GM19025 (cell line): ENCODE data around the gene UNC5B.

Experiments used
- ATAC-seq: cut with Tn5 transposase; IDR thresholded peaks from one replicate; pipeline ENCODE4 v1.9.1; 2021; ENCODE audit warnings: mild to moderate bottlenecking, low read depth, moderate library complexity; ENCODE audit not compliant: unreplicated experiment

The UNC5B gene

GRCh38 chr10:71333129-71333887 is 120.9 kb downstream of the UNC5B start:
- ATAC-seq, result no peak

- ATAC-seq, result no peak
Measured at GRCh38 chr10:71334221-71334791, 121.9 kb downstream of the UNC5B start.

GRCh38 chr10:71335173-71335708 is 122.9 kb downstream of the UNC5B start:
- no peak for ATAC-seq

- no peak for ATAC-seq
Measured at GRCh38 chr10:71336632-71337031, 124.3 kb downstream of the UNC5B start.

DNA sequence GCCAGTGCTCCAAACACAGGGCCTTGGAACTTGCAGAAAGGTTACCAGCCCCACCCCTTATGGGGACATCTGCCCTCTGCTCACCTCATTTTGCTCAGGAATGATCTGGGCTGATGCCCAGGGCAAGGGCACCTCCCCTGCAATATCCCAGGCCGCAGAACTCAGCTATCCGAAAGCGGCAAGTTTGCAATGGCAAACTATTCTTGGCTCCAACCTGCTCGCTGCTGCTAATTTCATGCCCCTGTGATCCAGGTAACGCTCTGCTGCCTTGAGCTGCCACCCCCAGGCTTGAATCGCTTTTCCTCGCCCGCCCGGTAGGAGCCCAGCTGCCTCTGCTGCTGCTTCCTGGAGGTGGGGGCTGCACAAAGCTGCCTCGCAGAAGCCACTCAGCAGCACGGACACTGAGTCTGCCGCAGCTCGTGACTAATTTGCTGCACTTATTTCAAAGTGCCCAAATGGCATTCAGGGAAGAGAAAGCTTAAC is 124.9 kb downstream of the UNC5B start:
- no peak for ATAC-seq

DNA sequence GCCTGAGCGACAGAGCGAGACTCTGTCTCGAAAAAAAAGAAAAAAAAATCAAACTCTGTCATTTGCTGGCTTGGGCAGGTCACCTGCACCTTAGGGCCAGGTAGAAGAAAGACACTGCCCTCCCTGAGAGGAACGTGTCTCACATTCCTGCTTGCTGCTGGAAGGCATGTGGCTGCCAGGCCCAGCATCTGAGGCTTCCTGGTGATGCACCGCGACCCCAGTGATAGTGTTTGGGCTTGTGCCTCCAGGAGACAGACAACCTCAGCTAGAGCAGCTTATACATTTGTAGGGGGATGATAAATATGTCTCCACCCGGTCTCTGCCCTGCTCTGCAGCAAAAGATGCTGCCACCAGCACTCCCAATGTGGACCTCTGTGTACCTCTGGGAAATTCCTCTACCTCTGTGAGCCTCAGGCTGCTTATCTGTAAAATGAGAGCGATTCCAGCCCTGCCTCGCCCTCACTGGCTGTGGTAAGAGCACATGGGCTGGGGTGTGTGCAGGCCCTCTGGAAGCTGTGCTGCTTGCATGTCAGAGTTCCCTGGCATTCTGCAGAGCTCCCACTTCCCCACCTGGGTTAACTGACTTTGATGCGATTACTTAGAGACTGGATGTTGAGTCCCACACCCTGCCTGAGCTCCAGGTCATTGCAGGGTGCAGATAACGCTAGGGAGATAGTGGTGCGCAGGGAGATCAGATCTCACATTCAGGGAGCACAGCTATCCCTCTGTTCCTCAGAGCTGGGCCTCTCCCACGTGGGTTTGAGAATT is 126.5 kb downstream of the UNC5B start:
- ATAC-seq, result no peak

- no peak for ATAC-seq
Measured at GRCh38 chr10:71339796-71340589, 127.6 kb downstream of the UNC5B start.

DNA sequence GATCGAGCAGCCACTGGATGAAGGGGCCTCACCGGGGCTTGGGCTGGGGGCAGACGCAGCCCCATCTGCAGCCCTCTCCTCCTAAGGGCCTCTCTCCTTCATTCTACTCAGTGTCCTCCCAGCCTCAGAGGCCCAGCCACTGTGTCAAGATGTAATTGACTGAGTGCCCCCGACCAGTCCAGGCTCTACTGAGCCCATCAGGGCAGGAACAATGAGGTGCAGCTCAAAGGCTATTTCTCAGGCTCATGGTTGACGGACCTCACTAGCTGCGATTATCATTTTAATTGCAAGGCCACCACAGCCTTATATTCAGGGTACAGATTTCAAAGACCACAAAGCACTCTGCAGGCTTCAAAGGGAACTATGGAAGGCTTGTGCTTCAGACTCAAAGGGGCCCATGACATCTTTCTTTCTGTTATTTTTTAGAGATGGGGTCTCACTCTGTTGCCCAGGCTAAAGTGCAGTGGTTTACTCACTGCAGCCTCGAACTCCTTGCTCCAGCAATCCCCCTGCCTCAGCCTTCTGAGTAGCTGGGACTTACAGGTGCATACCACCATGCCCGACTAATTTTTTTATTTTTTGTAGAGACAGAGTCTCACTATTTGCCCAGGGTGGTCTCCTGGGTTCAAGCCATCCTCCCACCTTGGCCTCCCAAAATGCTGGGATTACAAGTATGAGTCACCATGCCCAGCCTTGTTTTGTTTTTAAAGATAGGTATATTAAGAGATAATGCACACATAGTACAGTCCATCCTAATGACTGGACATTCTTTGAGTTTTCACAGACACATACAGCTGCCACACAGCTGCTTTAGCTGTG is 130.4 kb downstream of the UNC5B start:
- ATAC-seq, result no peak

DNA sequence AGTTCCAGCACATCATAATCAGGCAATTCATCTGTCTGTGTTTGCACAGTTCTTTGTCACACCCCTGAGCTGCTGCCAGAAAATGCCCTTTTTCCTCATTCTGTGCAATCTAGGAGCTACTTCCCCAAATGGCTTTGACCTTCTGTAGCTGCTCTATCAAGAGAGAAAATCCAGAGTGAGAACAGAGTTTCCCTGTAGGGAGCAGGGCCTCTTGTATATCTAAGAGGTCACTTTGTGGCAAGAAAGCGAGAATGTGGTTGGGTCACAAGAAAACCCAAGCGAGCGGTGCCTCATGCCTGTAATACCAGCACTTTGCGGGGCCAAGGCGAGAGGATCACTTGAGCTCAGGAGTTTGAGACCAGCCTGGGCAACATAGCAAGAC is 131.0 kb downstream of the UNC5B start:
- no peak for ATAC-seq

- no peak for ATAC-seq
Measured at GRCh38 chr10:71344154-71344925, 132.0 kb downstream of the UNC5B start.

- ATAC-seq, result no peak
Measured at GRCh38 chr10:71344993-71345480, 132.7 kb downstream of the UNC5B start.

DNA sequence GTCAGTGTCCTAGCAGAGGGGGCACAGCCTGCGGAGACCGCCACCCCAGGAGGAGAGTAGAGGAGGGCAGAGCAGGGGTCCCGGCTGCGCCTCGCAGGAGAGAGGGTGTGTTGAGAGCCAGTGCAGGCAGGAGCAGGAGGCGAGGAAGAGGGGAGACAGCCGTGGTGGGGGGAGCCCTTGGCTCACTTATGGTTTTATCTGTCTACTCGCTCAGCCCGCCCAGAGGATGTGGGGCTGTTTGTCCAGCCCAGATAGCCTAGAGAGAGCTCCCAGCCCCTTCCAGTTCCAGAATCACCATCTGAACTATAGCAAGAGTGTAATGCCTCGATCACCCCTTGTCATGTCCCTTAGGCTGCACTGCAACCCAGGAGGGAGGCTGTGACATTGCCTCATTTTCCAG is 133.3 kb downstream of the UNC5B start:
- ATAC-seq, result no peak

DNA sequence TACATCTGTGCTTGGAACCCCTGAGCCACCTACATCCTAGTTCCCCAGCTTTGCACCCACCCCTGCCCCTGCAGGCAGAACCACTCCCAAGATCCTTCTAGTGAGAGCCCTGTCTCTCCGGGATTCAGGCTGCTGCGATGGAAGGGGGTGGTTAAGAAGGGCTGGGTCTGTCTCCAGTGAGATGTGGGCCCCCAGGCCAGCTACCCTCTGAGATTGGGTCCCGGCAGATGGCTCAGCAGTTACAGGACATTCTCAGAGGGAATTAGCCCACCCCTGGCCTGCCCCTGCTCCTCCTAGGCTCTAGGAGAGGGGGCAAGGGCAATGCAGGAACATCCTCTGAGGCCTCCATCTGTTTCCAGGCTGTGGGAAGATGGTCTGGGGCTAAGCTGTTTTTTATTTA is 134.4 kb downstream of the UNC5B start:
- no peak for ATAC-seq

GRCh38 chr10:71347587-71348395 is 135.4 kb downstream of the UNC5B start:
- no peak for ATAC-seq

DNA sequence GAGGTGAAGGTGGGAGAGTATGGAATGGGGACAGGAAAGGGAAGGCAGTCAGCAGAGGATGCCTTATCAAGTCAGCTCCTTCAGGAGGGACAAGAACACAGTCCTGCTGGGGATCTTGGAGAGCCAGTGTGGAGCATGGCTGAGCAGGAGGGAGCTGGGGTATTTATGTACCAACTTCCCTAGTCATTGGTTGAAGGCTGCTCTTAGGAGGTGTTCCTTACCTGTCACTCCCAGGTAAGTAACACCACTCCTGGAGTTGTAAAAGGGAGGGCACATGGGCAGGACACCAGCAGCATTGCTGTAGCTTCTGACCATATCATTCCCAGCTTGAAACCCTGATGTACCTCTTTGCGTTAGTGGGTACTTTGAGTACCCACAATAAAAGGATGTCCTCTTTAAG is 136.5 kb downstream of the UNC5B start:
- ATAC-seq, result no peak

GRCh38 chr10:71349406-71349805 is 137.0 kb downstream of the UNC5B start:
- ATAC-seq, result no peak

DNA sequence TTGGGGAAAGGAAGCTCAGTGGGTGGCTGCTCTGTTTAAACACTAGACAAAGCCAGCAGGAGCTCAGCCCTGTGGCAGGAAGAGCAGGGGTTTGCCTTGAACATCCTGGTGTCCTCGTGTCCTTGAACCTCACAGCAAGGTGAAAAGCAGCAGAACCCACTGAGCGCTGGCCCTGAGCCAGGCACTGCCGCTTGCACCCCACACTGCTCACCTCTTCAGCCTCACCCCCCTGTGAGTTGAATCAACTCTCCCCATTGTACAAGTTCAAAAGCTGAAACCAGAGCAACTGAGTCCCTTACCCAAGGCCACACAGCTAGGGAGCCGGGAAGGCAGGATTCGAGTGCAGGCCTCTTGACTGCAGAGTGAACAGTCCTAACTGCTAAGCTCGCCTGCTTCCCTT is 138.7 kb downstream of the UNC5B start:
- no peak for ATAC-seq
